Measurements from ENCODE around the gene ZBTB32. TPM values are rescaled to one million over a fixed set of nuclear protein-coding genes. Genes with fewer than 3 reads are reported as not detected.
"Not testable (repeated sequence)": the region's sequence is repeated elsewhere in the genome, so short reads cannot be mapped to it uniquely, and the experiment has no call there.

Gene ZBTB32
- total RNA-seq, 2 donors from 2014 or later, result not detected

GRCh38 chr19:35717665-35718344, 13.4 kb downstream of the ZBTB32 start, which contains the start of gene KMT2B:
Gene KMT2B, plus strand, starts transcription at chr19:35718003. Its CDS starts 16 bp downstream, at chr19:35718019.
- intact Hi-C loops (cut with DNase I), result loop anchor here in 1 of 2 donors (10.0 kb wide), 1 partner anchor 217 kb away; the partner anchor contains the start of gene LRFN3
- DNase-seq (ENCODE audit: low spot score), result no peak

GRCh38 chr19:35718345-35719041, 14.1 kb downstream of the ZBTB32 start:
- DNase-seq (ENCODE audit: low spot score), result peak; percentile 88
- intact Hi-C loops (cut with DNase I), result loop anchor here in 1 of 2 donors (10.0 kb wide), 1 partner anchor 216 kb away; the partner anchor contains the start of gene LRFN3

DNA sequence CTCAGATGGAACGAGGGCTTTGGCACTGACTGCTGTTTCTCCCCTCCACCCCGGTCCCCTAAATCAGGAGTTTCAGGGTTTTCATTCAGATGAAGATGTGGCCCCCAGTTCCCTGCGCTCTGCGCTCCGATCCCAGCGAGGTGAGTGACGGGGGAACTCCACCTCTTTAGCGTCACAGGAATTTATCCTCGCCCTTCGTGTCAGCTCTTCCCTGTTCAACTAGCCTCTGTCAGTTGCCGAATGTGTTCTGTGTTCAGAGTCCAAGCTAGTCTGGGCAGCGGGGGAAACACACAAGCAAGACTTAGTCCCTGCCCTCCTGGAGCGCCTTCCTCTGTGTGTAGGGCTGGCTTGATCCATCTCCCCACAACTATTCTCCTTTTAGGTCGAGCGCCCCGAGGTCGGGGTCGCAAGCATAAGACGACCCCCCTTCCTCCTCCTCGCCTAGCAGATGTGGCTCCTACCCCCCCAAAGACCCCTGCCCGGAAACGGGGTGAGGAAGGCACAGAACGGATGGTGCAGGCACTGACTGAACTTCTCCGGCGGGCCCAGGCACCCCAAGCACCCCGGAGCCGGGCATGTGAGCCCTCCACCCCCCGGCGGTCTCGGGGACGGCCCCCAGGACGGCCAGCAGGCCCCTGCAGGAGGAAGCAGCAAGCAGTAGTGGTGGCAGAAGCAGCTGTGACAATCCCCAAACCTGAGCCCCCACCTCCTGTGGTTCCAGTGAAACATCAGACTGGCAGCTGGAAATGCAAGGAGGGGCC, 15.2 kb downstream of the ZBTB32 start:
- DNase-seq (ENCODE audit: low spot score), result no peak
- intact Hi-C loops (cut with DNase I), result loop anchor here in 1 of 2 donors (10.0 kb wide), 1 partner anchor 215 kb away; the partner anchor contains the start of gene LRFN3

DNA sequence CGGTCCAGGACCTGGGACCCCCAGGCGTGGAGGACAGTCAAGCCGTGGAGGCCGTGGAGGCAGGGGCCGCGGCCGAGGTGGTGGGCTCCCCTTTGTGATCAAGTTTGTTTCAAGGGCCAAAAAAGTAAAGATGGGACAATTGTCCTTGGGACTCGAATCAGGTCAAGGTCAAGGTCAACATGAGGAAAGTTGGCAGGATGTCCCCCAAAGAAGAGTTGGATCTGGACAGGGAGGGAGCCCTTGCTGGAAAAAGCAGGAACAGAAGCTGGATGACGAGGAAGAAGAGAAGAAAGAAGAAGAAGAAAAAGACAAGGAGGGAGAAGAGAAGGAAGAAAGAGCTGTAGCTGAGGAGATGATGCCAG, 15.8 kb downstream of the ZBTB32 start:
- DNase-seq (ENCODE audit: low spot score), result peak; percentile 74

GRCh38 chr19:35720648-35721047, 16.3 kb downstream of the ZBTB32 start:
- DNase-seq (ENCODE audit: low spot score), result no peak
- intact Hi-C loops (cut with DNase I), result no loop called here

More for the DNA sequence above, 15.8 kb downstream of the ZBTB32 start:
- intact Hi-C loops (cut with DNase I), result no loop called here

DNA sequence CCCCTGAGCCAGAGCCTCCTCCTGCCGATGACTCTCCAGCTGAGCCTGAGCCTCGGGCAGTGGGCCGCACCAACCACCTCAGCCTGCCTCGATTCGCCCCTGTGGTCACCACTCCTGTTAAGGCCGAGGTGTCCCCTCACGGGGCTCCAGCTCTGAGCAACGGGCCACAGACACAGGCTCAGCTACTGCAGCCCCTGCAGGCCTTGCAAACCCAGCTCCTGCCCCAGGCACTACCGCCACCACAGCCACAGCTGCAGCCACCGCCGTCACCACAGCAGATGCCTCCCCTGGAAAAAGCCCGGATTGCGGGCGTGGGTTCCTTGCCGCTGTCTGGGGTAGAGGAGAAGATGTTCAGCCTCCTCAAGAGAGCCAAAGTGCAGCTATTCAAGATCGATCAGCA, 17.0 kb downstream of the ZBTB32 start:
- intact Hi-C loops (cut with DNase I), result no loop called here
- DNase-seq (ENCODE audit: low spot score), result no peak

DNA sequence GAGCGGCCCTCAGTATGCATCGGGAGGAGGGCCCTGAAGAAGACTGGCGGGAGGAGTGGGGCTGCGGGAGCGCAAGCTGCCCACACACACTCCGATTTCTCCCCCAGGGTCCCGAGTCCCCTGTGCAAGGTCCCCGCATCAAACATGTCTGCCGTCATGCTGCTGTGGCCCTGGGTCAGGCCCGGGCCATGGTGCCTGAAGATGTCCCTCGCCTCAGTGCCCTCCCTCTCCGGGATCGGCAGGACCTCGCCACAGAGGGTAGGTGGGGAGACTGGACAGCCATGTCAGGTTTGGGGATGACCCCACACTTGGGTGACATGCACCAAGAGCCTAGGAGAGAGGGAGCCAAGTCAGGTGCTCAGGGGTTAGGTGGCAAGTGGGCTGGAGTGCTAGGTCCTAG, 18.1 kb downstream of the ZBTB32 start:
- DNase-seq (ENCODE audit: low spot score), result no peak
- intact Hi-C loops (cut with DNase I), result no loop called here

GRCh38 chr19:35722897-35723296, 18.5 kb downstream of the ZBTB32 start:
- no peak for DNase-seq (ENCODE audit: low spot score)
- intact Hi-C loops (cut with DNase I), result no loop called here

GRCh38 chr19:35723671-35724070, 19.3 kb downstream of the ZBTB32 start:
- intact Hi-C loops (cut with DNase I), result no loop called here
- DNase-seq (ENCODE audit: low spot score), result no peak

- DNase-seq (ENCODE audit: low spot score), result not testable (repeated sequence)
Measured at GRCh38 chr19:35724132-35724531, 19.8 kb downstream of the ZBTB32 start.

GRCh38 chr19:35724560-35724959, 20.2 kb downstream of the ZBTB32 start:
- DNase-seq (ENCODE audit: low spot score), result no peak
- intact Hi-C loops (cut with DNase I), result no loop called here

More at GRCh38 chr19:35724132-35724531, 19.8 kb downstream of the ZBTB32 start:
- intact Hi-C loops (cut with DNase I), result not testable (repeated sequence)

GRCh38 chr19:35725216-35725861, 21.0 kb downstream of the ZBTB32 start:
- intact Hi-C loops (cut with DNase I), result no loop called here
- DNase-seq (ENCODE audit: low spot score), result no peak

DNA sequence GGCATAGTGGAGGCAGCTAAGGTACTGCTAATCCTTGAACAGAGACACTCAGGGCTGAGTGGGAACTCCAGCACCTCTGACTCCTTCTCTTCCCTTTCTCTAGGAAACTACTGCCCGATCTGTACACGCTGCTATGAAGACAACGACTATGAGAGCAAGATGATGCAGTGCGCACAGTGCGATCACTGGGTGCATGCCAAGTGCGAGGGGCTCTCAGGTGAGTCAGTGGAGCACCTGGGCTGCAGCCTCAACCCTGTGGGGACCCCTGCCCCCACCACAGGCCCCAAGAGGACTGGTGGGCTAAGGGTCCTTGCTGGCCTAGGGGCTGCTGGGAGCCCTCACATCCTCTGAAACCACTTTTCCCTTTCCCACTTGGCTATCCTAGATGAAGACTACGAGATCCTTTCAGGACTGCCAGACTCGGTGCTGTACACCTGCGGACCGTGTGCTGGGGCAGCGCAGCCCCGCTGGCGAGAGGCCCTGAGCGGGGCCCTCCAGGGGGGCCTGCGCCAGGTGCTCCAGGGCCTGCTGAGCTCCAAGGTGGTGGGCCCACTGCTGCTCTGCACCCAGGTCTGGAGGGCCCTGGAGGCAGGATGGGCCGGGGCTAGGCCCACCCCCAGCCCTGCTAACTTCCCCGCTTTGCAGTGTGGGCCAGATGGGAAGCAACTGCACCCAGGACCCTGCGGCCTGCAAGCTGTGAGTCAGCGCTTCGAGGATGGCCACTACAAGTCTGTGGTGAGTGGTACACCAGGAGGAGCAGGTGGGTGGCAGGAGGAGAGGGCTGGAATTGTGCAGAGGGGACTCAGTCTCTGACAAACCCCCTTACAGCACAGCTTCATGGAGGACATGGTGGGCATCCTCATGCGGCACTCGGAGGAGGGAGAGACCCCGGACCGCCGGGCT, 22.9 kb downstream of the ZBTB32 start:
- intact Hi-C loops (cut with DNase I), result no loop called here
- no peak for DNase-seq (ENCODE audit: low spot score)

DNA sequence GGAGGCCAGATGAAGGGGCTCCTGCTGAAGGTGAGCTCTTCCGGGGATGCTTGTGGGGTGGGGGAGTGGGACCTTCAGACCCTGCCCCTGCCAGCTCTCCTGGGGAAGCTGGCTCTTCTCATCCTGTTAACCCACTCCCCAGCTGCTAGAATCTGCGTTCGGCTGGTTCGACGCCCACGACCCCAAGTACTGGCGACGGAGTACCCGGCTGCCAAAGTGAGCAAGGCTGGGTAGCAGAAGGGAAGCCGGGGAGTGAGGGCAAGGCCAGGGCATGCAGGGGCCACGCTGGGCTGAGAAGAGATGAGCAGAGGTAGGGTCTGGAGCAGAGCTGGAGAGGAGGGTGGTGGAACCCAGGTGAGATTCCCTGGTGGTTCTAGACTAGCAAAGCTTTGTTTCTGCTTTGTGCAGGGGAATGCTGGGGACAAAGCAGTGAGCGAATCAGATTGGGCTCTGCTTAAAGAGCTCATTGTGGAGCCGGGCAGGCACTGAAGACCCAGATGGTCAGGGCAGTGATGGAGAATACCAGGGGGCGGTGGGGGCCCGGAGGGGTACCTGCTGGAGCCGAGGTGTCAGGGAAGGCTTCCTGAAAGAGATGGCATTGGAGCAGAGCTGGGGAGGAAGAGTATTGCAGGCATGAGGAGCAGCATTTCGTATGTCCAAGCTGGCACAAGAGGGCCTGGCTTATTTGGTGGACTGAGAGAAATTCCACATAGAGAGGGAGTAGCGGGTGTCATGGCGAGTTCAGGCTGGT, 23.8 kb downstream of the ZBTB32 start:
- DNase-seq (ENCODE audit: low spot score), result no peak
- intact Hi-C loops (cut with DNase I), result no loop called here

- intact Hi-C loops (cut with DNase I), result no loop called here
- no peak for DNase-seq (ENCODE audit: low spot score)
Measured at GRCh38 chr19:35729021-35729420, 24.7 kb downstream of the ZBTB32 start.

- no peak for DNase-seq (ENCODE audit: low spot score)
- intact Hi-C loops (cut with DNase I), result no loop called here
Measured at GRCh38 chr19:35729763-35730162, 25.4 kb downstream of the ZBTB32 start.

- intact Hi-C loops (cut with DNase I), result no loop called here
- DNase-seq (ENCODE audit: low spot score), result no peak
Measured at GRCh38 chr19:35730326-35730725, 26.0 kb downstream of the ZBTB32 start.

DNA sequence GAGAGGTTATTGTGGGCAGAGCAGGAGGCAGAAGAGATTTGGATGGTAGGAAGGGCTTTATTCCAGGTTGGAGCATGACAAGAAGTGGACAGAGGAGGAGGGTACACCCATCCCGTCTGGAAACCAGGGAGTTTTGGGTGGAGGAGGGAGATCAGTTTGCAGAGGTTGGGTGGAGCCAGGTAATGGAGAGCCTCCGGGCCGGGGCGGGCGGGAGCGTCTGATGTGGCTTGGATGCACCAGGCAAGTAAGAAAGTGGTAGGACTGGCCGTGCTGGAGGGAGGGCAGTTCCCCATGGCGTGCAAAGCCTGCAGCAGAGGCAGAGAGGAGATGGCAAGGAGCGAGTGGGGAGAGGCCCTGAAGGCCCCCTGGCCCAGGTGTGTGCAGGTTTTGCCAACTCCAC, 27.0 kb downstream of the ZBTB32 start:
- intact Hi-C loops (cut with DNase I), result no loop called here
- DNase-seq (ENCODE audit: low spot score), result no peak
